ENCODE data around the gene UBE2I. TPM values are rescaled to one million over a fixed set of nuclear protein-coding genes. Genes with fewer than 3 reads are reported as not detected.

Gene UBE2I
- total and polyA plus RNA-seq, 12 donors: 50.7 to 203 (median 89.2) TPM

- WGBS, 4 donors: 67 to 70% (median 69%) methylated on average over 20 to 30 of the region's 30 CpGs
- intact Hi-C loops (cut with DNase I): no loop called here
- TF ChIP-seq POLR2A (IDR thresholded peaks at IDR 0.05): no peak
- TF ChIP-seq, protein P1, sequence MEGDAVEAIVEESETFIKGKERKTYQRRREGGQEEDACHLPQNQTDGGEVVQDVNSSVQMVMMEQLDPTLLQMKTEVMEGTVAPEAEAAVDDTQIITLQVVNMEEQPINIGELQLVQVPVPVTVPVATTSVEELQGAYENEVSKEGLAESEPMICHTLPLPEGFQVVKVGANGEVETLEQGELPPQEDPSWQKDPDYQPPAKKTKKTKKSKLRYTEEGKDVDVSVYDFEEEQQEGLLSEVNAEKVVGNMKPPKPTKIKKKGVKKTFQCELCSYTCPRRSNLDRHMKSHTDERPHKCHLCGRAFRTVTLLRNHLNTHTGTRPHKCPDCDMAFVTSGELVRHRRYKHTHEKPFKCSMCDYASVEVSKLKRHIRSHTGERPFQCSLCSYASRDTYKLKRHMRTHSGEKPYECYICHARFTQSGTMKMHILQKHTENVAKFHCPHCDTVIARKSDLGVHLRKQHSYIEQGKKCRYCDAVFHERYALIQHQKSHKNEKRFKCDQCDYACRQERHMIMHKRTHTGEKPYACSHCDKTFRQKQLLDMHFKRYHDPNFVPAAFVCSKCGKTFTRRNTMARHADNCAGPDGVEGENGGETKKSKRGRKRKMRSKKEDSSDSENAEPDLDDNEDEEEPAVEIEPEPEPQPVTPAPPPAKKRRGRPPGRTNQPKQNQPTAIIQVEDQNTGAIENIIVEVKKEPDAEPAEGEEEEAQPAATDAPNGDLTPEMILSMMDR (IDR thresholded peaks at IDR 0.05): no peak
- Histone ChIP-seq H3K4me1 (replicated peaks in 1 of 2) (no peaks in the 10 kb centered on the region), H3K36me3 (replicated peaks in 1 of 2) (no peaks in the 10 kb centered on the region), H3K27ac (no peak overlapping the region), H3K9me3 (replicated peaks in 1 of 3) (no peaks in the 10 kb centered on the region), H3K27me3 (peaks cover 14% of the 10 kb centered on the region), H3K4me3 (no peak overlapping the region)
- no peak for DNase-seq
Measured at GRCh38 chr16:1279081-1279944, 30.1 kb upstream of the UBE2I start.

GRCh38 chr16:1279945-1280589 is 29.4 kb upstream of the UBE2I start:
- Histone ChIP-seq H3K4me3 (no peak overlapping the region), H3K36me3 (replicated peaks in 1 of 2) (no peaks in the 10 kb centered on the region), H3K9me3 (replicated peaks in 1 of 3) (no peaks in the 10 kb centered on the region), H3K4me1 (replicated peaks in 1 of 2) (no peaks in the 10 kb centered on the region), H3K27me3 (peaks cover 14% of the 10 kb centered on the region), H3K27ac (no peak overlapping the region)
- 80 to 85% (median 82%) methylated on average over 4 to 29 of the region's 29 CpGs for WGBS, 4 donors
- intact Hi-C loops (cut with DNase I): no loop called here
- DNase-seq: no peak
- TF ChIP-seq, protein P1 (IDR thresholded peaks at IDR 0.05): no peak
- TF ChIP-seq POLR2A (IDR thresholded peaks at IDR 0.05): no peak

GRCh38 chr16:1280783-1281182 is 28.7 kb upstream of the UBE2I start:
- no peak overlapping the region for H3K27ac ChIP-seq
- H3K4me3 ChIP-seq: no peak overlapping the region
- H3K4me1 ChIP-seq (replicated peaks in 1 of 2): no peaks in the 10 kb centered on the region
- no peaks in the 10 kb centered on the region for H3K9me3 ChIP-seq (replicated peaks in 1 of 3)
- WGBS, 4 donors: 62 to 82% (median 74%) methylated on average over 4 to 8 of the region's 8 CpGs
- intact Hi-C loops (cut with DNase I): no loop called here
- TF ChIP-seq, protein P1 (IDR thresholded peaks at IDR 0.05): no peak
- no peak for TF ChIP-seq POLR2A (IDR thresholded peaks at IDR 0.05)
- H3K27me3 ChIP-seq: peaks cover 14% of the 10 kb centered on the region
- DNase-seq: no peak
- H3K36me3 ChIP-seq (replicated peaks in 1 of 2): no peaks in the 10 kb centered on the region

DNA sequence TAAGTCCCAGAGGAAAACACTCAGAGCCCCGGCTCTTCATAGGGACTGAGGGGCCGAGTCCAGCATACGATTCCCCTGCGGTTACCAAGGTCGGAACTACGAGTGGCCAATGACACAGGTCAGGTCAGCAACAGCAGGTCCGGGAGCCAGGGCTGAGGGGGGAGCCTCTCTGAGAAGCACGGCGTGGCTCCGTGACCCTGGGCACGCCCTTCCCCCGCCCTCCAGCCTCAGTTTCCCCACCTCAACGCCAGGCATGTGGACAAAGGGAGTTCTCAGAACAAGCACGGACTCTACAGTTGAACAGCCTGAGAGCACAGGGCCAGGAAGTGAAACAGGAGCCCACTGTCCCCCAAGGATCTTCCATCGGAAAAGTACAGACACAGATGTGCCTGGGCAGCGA is 27.9 kb upstream of the UBE2I start:
- Histone ChIP-seq H3K9me3 (replicated peaks in 1 of 3) (no peaks in the 10 kb centered on the region), H3K4me1 (replicated peaks in 1 of 2) (no peaks in the 10 kb centered on the region), H3K4me3 (no peak overlapping the region), H3K27ac (no peak overlapping the region), H3K36me3 (replicated peaks in 1 of 2) (no peaks in the 10 kb centered on the region), H3K27me3 (peaks cover 20% of the 10 kb centered on the region)
- TF ChIP-seq, protein P1 (IDR thresholded peaks at IDR 0.05): no peak
- TF ChIP-seq POLR2A (IDR thresholded peaks at IDR 0.05): no peak
- 66 to 78% (median 71%) methylated on average over 15 to 16 of the region's 16 CpGs for WGBS, 4 donors
- intact Hi-C loops (cut with DNase I): no loop called here
- no peak for DNase-seq

Measured in adrenal gland (tissue), 12 donors.